ENCODE measurements around the gene ZNF585A. TPM values are rescaled to one million over a fixed set of nuclear protein-coding genes. Genes with fewer than 3 reads are reported as not detected.
A peak's percentile ranks its signal among the peaks of the same experiment; 100 is the strongest.
"Not testable (repeated sequence)": the region's sequence is repeated elsewhere in the genome, so short reads cannot be mapped to it uniquely, and the experiment has no call there.

Gene ZNF585A
- total RNA-seq, 2 donors from 2014 or later = 5.1 to 10.6 TPM

DNA sequence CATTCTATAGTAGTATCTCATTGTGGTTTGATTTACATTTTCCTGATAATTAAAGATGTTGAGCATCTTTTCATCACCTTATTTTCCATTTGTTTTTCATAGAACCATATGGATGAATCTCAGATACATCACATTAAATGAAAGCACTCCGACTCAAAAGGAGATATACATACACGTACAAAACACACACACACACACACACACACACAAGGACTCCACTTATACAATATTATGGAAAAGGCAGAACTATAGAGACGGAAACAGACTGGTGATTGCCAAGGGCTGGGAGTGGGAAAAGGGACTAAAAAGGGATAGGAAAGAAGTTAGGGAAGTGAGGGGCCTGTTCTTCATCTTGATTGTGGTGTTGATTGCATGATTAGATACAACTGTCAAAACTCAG, 24.3 kb downstream of the ZNF585A start:
- TF ChIP-seq, protein P1, sequence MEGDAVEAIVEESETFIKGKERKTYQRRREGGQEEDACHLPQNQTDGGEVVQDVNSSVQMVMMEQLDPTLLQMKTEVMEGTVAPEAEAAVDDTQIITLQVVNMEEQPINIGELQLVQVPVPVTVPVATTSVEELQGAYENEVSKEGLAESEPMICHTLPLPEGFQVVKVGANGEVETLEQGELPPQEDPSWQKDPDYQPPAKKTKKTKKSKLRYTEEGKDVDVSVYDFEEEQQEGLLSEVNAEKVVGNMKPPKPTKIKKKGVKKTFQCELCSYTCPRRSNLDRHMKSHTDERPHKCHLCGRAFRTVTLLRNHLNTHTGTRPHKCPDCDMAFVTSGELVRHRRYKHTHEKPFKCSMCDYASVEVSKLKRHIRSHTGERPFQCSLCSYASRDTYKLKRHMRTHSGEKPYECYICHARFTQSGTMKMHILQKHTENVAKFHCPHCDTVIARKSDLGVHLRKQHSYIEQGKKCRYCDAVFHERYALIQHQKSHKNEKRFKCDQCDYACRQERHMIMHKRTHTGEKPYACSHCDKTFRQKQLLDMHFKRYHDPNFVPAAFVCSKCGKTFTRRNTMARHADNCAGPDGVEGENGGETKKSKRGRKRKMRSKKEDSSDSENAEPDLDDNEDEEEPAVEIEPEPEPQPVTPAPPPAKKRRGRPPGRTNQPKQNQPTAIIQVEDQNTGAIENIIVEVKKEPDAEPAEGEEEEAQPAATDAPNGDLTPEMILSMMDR (IDR thresholded peaks at IDR 0.05) = no peak
- ATAC-seq (ENCODE audit: insufficient number of reproducible peaks, low FRiP score, low read depth) (no peak), DNase-seq (ENCODE audit: low spot score) (no peak)
- Histone ChIP-seq H3K9me3 (peaks cover 85% of the 10 kb centered on the region), H3K27ac (no peak overlapping the region), H3K4me3 (no peak overlapping the region), H3K27me3 (replicated peaks; ENCODE audit: insufficient read depth) (no peaks in the 10 kb centered on the region), H3K36me3 (peaks cover 59% of the 10 kb centered on the region), H3K4me1 (ENCODE audit: control insufficient read depth in 1 of 2, low read depth in 2 of 2) (no peaks in the 10 kb centered on the region)

DNA sequence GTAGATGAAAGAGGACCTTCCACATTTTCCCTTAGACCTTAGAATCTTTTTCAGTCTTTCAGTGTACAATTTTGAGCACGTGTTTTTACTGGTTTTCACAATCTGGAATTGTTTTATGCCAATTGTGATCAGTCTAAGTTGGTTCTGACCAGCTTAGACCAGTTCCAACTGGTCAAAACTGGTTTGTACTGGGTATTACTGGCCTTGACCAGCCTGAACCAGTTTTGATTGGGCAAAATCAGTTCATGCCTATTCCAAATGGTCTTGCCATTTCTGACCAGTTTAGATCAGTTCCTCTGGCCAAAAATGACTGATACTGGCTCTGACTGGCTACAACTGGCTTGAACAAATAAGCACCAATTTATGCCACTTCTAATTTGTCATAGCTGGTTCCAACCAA, 36.4 kb downstream of the ZNF585A start:
- Histone ChIP-seq H3K4me3 (no peak overlapping the region), H3K36me3 (peaks cover under 1% of the 10 kb centered on the region), H3K4me1 (ENCODE audit: control insufficient read depth in 1 of 2, low read depth in 2 of 2) (no peaks in the 10 kb centered on the region), H3K9me3 (peaks cover 94% of the 10 kb centered on the region), H3K27ac (no peak overlapping the region), H3K27me3 (replicated peaks; ENCODE audit: insufficient read depth) (no peaks in the 10 kb centered on the region)
- no peak for DNase-seq (ENCODE audit: low spot score)
- TF ChIP-seq, protein P1 (IDR thresholded peaks at IDR 0.05) = no peak
- no peak for ATAC-seq (ENCODE audit: insufficient number of reproducible peaks, low FRiP score, low read depth)

DNA sequence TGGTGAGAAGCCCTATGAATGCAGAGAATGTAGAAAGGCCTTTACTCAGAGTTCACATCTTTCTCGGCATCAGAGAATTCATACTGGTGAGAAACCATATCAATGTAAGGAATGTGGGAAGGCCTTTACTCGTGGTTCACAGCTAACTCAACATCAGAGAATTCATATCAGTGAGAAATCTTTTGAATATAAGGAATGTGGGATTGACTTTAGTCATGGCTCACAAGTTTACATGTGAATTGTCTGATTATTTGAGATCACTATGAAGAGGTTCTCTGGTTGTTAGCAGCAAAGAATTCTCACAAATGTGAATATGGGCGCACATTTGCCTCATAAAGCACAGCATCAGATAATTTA, 43.7 kb downstream of the ZNF585A start:
- Histone ChIP-seq H3K4me3 (peak overlapping the region; percentile 19), H3K36me3 (peaks cover 51% of the 10 kb centered on the region), H3K27me3 (replicated peaks; ENCODE audit: insufficient read depth) (no peaks in the 10 kb centered on the region), H3K4me1 (ENCODE audit: control insufficient read depth in 1 of 2, low read depth in 2 of 2) (no peaks in the 10 kb centered on the region), H3K9me3 (peaks cover 100% of the 10 kb centered on the region), H3K27ac (no peak overlapping the region)
- DNase-seq (ENCODE audit: low spot score) (no peak), ATAC-seq (ENCODE audit: insufficient number of reproducible peaks, low FRiP score, low read depth) (no peak)
- TF ChIP-seq, protein P1 (IDR thresholded peaks at IDR 0.05) = no peak

DNA sequence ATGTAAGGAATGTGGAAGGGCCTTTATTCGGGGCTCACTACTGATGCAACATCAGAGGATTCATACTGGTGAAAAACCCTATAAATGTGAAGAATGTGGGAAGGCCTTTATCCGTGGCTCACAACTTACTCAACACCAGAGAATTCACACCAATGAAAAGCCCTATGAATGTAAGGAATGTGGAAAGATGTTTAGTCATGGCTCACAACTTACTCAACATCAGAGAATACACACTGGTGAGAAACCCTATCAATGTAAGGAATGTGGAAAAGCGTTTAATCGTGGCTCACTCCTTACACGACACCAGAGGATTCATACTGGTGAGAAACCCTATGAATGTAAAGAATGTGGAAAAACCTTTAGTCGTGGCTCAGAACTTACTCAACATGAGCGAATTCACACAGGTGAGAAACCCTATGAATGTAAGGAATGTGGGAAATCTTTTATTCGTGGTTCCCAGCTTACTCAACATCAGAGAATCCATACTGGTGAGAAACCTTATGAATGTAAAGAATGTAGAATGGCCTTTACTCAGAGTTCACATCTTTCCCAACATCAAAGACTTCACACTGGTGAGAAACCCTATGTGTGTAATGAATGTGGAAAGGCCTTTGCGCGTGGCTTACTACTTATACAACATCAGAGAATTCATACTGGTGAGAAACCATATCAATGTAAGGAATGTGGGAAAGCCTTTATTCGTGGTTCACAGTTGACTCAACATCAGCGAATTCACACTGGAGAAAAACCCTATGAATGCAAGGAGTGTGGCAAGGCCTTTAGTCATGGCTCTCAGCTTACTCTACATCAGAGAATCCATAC, 44.3 kb downstream of the ZNF585A start:
- Histone ChIP-seq H3K9me3 (peaks cover 100% of the 10 kb centered on the region), H3K4me1 (ENCODE audit: control insufficient read depth in 1 of 2, low read depth in 2 of 2) (no peaks in the 10 kb centered on the region), H3K27ac (no peak overlapping the region), H3K4me3 (peak overlapping the region; percentile 22), H3K27me3 (replicated peaks; ENCODE audit: insufficient read depth) (no peaks in the 10 kb centered on the region), H3K36me3 (peaks cover 53% of the 10 kb centered on the region)
- TF ChIP-seq, protein P1 (IDR thresholded peaks at IDR 0.05) = no peak
- ATAC-seq (ENCODE audit: insufficient number of reproducible peaks, low FRiP score, low read depth) = no peak
- DNase-seq (ENCODE audit: low spot score) = no peak

DNA sequence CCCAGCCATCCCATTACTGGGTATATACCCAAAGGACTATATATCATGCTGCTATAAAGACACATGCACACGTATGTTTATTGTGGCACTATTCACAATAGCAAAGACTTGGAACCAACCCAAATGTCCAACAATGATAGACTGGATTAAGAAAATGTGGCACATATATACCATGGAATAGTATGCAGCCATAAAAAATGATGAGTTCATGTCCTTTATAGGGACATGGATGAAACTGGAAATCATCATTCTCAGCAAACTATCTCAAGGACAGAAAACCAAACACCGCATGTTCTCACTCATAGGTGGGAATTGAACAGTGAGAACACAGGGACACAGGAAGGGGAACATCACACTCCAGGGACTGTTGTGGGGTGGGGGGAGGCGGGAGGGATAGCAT, 50.4 kb downstream of the ZNF585A start:
- not testable (repeated sequence) for H3K4me1 ChIP-seq (ENCODE audit: control insufficient read depth in 1 of 2, low read depth in 2 of 2); ATAC-seq (ENCODE audit: insufficient number of reproducible peaks, low FRiP score, low read depth); DNase-seq (ENCODE audit: low spot score); H3K4me3 ChIP-seq; H3K27ac ChIP-seq; H3K27me3 ChIP-seq (replicated peaks; ENCODE audit: insufficient read depth)
- Histone ChIP-seq H3K9me3 (peaks cover 75% of the 10 kb centered on the region), H3K36me3 (peaks cover 20% of the 10 kb centered on the region)

Data from thoracic aorta (tissue), 2 donors.